ENCODE data around the gene KRT7. TPM values are rescaled to one million over a fixed set of nuclear protein-coding genes. Genes with fewer than 3 reads are reported as not detected.

The KRT7 gene
- total RNA-seq, 1 experiment from 2014 or later, result 10.0 TPM

- Histone ChIP-seq H3K9me3 (ENCODE audit: control insufficient read depth, low read depth, low read length) (no peaks in the 10 kb centered on the region), H3T11ph (ENCODE audit: low read length) (no peak overlapping the region), H4K91ac (ENCODE audit: insufficient read length, low read depth, low read length) (no peak overlapping the region), H3K27me3 (ENCODE audit: insufficient read depth, low read length) (no peaks in the 10 kb centered on the region; the same call in 1 of the 2 replicates), H4K20me1 (ENCODE audit: control insufficient read depth, insufficient read depth, insufficient read length) (no peaks in the 10 kb centered on the region), H3K79me2 (ENCODE audit: insufficient read depth, low read length) (no peaks in the 10 kb centered on the region), H2BK120ac (ENCODE audit: low read depth, low read length, poor library complexity, severe bottlenecking) (no peak overlapping the region), H3K9ac (ENCODE audit: extremely low read depth, insufficient read length, low read length) (no peak overlapping the region), H3K14ac (ENCODE audit: insufficient read depth, low read length) (no peak overlapping the region), H2BK15ac (ENCODE audit: low read depth, low read length) (no peak overlapping the region), H2BK12ac (ENCODE audit: insufficient read length, low read depth, low read length) (no peak overlapping the region), H3K4me2 (ENCODE audit: insufficient read depth, insufficient read length, low read length) (no peak overlapping the region), H4K8ac (replicated peaks; ENCODE audit: insufficient read length, low read depth, low read length) (no peak overlapping the region), H3K23ac (ENCODE audit: insufficient read length, low read depth, low read length) (no peak overlapping the region), H2AK5ac (ENCODE audit: insufficient read length, low read length) (no peak overlapping the region), H2BK5ac (ENCODE audit: insufficient read length, low read length) (no peak overlapping the region), H3K4me1 (ENCODE audit: insufficient read depth, low read length) (no peaks in the 10 kb centered on the region), H3K23me2 (ENCODE audit: insufficient read length, low read depth, low read length, poor library complexity, severe bottlenecking) (no peaks in the 10 kb centered on the region), H2BK20ac (ENCODE audit: low read depth, low read length, poor library complexity, severe bottlenecking) (no peak overlapping the region), H3K18ac (ENCODE audit: insufficient read length, low read depth, low read length) (no peak overlapping the region), H3K56ac (ENCODE audit: insufficient read length, low read depth, low read length) (no peak overlapping the region), H2AFZ (ENCODE audit: low read length) (no peak overlapping the region), H3K79me1 (ENCODE audit: insufficient read depth, low read depth, low read length, poor library complexity, severe bottlenecking) (no peaks in the 10 kb centered on the region), H3K4ac (ENCODE audit: low read depth, low read length) (no peak overlapping the region), H3K27ac (ENCODE audit: insufficient read length, low read depth, low read length) (no peak overlapping the region), H4K5ac (ENCODE audit: insufficient read length, low read depth, low read length) (no peak overlapping the region)
- Mint-ChIP-seq H3K9me3 (no peaks in the 10 kb centered on the region), H3K4me3 (no peak overlapping the region), H3K27me3 (ENCODE audit: low read depth) (peaks cover 35% of the 10 kb centered on the region), H3K4me1 (peaks cover 0 to 2% of the 10 kb centered on the region in 2 experiments), H3K36me3 (ENCODE audit: insufficient read depth in 1 of 3, low read depth in 3 of 3) (no peaks in the 10 kb centered on the region), H3K27ac (no peak overlapping the region)
- WGBS (ENCODE audit: extremely low coverage, insufficient read length, low lambda C conversion rate), result no CpG with 5 or more reads among the region's 1 CpG
- TF ChIP-seq, protein P1, sequence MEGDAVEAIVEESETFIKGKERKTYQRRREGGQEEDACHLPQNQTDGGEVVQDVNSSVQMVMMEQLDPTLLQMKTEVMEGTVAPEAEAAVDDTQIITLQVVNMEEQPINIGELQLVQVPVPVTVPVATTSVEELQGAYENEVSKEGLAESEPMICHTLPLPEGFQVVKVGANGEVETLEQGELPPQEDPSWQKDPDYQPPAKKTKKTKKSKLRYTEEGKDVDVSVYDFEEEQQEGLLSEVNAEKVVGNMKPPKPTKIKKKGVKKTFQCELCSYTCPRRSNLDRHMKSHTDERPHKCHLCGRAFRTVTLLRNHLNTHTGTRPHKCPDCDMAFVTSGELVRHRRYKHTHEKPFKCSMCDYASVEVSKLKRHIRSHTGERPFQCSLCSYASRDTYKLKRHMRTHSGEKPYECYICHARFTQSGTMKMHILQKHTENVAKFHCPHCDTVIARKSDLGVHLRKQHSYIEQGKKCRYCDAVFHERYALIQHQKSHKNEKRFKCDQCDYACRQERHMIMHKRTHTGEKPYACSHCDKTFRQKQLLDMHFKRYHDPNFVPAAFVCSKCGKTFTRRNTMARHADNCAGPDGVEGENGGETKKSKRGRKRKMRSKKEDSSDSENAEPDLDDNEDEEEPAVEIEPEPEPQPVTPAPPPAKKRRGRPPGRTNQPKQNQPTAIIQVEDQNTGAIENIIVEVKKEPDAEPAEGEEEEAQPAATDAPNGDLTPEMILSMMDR (conservative IDR thresholded peaks at IDR 0.05), result no peak
- DNase-seq, result no peak
Measured at GRCh38 chr12:52271158-52271557, 38.1 kb downstream of the KRT7 start.
